OCI-LY7 (cell line): ENCODE data around the gene ANO4. TPM values are rescaled to one million over a fixed set of nuclear protein-coding genes. Genes with fewer than 3 reads are reported as not detected.

Source experiments
- BruUV-seq: library from RNA; stranded (reverse); fragments of 400-500 nt; replicated peaks from 2 replicates; lab custom pipeline; 2021; lab: Mats Ljungman, UMichigan
- CTCF ChIA-PET: fragments of 300-600 bp; sonication (Branson Sonifier 250); formaldehyde crosslinking; loops from one replicate; lab custom pipeline; 2022; ENCODE audit warnings: antibody characterized with exemption; ENCODE audit not compliant: unreplicated experiment; lab: Charles Lee
- POLR2A ChIA-PET: fragments of 300-600 bp; sonication (Branson Sonifier 250); formaldehyde crosslinking; loops from one replicate; lab custom pipeline; 2022; ENCODE audit warnings: antibody characterized with exemption; lab: Charles Lee
- DNase-seq: peaks from one replicate; pipeline ENCODE4 v3.0.0-alpha.2; 2015; ENCODE audit warnings: low spot score
- H2AFZ ChIP-seq: fragments of 200-600 bp; sonication (generic), shearing (Covaris generic); 2 replicates; pipeline ENCODE4 v1.6.1; 2014; ENCODE audit warnings: mild to moderate bottlenecking, antibody characterized with exemption, low read length, moderate library complexity
- H3K27ac ChIP-seq: fragments of 200-600 bp; sonication (generic); 2 replicates; pipeline ENCODE4 v1.5.1; 2014; ENCODE audit warnings: mixed run types, low read depth, mild to moderate bottlenecking, moderate library complexity, low read length, inconsistent platforms; ENCODE audit not compliant: poor library complexity, severe bottlenecking
- H3K36me3 ChIP-seq: fragments of 200-600 bp; sonication (generic); 2 replicates; pipeline ENCODE4 v1.6.1; 2014; ENCODE audit warnings: mild to moderate bottlenecking, antibody characterized with exemption, low read length, moderate library complexity, mixed read lengths; ENCODE audit not compliant: insufficient read depth
- H3K4me1 ChIP-seq: fragments of 200-600 bp; sonication (generic); 2 replicates; pipeline ENCODE4 v1.5.1; 2014; ENCODE audit warnings: mild to moderate bottlenecking, low read length; ENCODE audit not compliant: insufficient read depth, poor library complexity, severe bottlenecking
- H3K4me2 ChIP-seq: fragments of 200-600 bp; sonication (generic); 2 replicates; pipeline ENCODE4 v1.6.1; 2014; ENCODE audit warnings: mild to moderate bottlenecking, low read length
- H3K4me3 ChIP-seq: fragments of 200-600 bp; sonication (generic); 2 replicates; pipeline ENCODE4 v1.5.1; 2014; ENCODE audit warnings: mild to moderate bottlenecking, low read depth, low read length; ENCODE audit not compliant: poor library complexity, severe bottlenecking
- H3K79me2 ChIP-seq: fragments of 200-600 bp; sonication (generic); 2 replicates; pipeline ENCODE4 v1.6.1; 2016; ENCODE audit warnings: low read depth, mild to moderate bottlenecking, low read length, moderate library complexity, mixed read lengths; ENCODE audit not compliant: insufficient read depth
- H3K9me2 ChIP-seq: fragments of 200-600 bp; sonication (generic); 2 replicates; pipeline ENCODE4 v1.6.1; 2016; ENCODE audit warnings: mild to moderate bottlenecking, low read length, mixed read lengths; ENCODE audit not compliant: insufficient read depth
- H3K9me3 ChIP-seq: fragments of 200-600 bp; sonication (generic); 2 replicates; pipeline ENCODE4 v1.6.1; 2014; ENCODE audit warnings: mild to moderate bottlenecking, mixed run types, low read length, mixed read lengths
- H4K20me1 ChIP-seq: fragments of 200-600 bp; sonication (generic); 2 replicates; pipeline ENCODE4 v1.6.1; 2014; ENCODE audit warnings: mild to moderate bottlenecking, antibody characterized with exemption, low read length, moderate library complexity, mixed read lengths; ENCODE audit not compliant: insufficient read depth
- EZH2phosphoT487 ChIP-seq: fragments of 200-600 bp; sonication (generic); IDR thresholded peaks from 2 replicates; pipeline ENCODE4 v1.6.1; 2018; ENCODE audit warnings: low read depth, borderline replicate concordance, mild to moderate bottlenecking, mixed run types, antibody characterized with exemption, low read length, moderate library complexity, mixed read lengths
- intact Hi-C: fragments of 100-400 bp; cut with micrococcal nuclease; formaldehyde crosslinking; loops from one replicate; pipeline ENCODE4 v1.10.0; 2022; ENCODE audit not compliant: unreplicated experiment
- total RNA-seq, 2 experiments: library from RNA; depleted of rRNA in 1 of 2; stranded (reverse); fragments of >200 nt in 1 of 2; shearing (Covaris generic) in 1 of 2; gene quantifications; 2 replicates each; pipeline ENCODE4 v1.2.3, GENCODE V29; 2014 to 2022
- TF ChIP-seq, protein P1 (sequence below): fragments of 200-600 bp; sonication (generic); conservative IDR thresholded peaks from 2 replicates; pipeline ENCODE4 v1.5.1; 2014; ENCODE audit warnings: mild to moderate bottlenecking, antibody characterized with exemption, low read length, moderate library complexity, mixed read lengths

Gene ANO4
- total RNA-seq, 2 experiments from 2014 or later: not detected

DNA sequence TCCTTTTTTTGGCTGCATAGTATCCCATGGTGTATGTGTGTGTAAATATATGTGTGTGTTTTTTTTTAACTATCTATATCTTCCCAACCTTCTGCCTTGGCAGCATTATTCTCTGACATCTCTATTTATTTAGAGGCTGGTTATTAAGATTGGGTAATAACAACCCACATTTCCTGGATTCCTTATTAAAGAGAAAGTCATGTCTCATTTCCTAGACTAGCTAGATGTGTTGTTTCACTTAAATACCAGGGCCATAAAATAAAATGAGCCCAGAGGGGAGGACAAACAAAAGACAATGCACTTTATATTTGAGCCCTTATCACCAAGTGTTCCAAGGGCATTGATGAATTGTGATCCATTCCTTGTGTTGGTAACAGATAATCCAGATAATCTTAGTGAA lies 246.4 kb downstream of the ANO4 start:
- no peaks in the 10 kb centered on the region for H3K9me3 ChIP-seq
- BruUV-seq: no TSS peak
- no peaks in the 10 kb centered on the region for H4K20me1 ChIP-seq
- DNase-seq: no peak
- no peak overlapping the region for H3K4me2 ChIP-seq
- H3K4me3 ChIP-seq: no peak overlapping the region
- H3K79me2 ChIP-seq: no peaks in the 10 kb centered on the region
- H3K9me2 ChIP-seq: no peaks in the 10 kb centered on the region
- H2AFZ ChIP-seq: no peak overlapping the region
- H3K36me3 ChIP-seq: no peaks in the 10 kb centered on the region
- ChIA-PET POLR2A (no interaction called here), CTCF (no interaction called here)
- TF ChIP-seq, protein P1, sequence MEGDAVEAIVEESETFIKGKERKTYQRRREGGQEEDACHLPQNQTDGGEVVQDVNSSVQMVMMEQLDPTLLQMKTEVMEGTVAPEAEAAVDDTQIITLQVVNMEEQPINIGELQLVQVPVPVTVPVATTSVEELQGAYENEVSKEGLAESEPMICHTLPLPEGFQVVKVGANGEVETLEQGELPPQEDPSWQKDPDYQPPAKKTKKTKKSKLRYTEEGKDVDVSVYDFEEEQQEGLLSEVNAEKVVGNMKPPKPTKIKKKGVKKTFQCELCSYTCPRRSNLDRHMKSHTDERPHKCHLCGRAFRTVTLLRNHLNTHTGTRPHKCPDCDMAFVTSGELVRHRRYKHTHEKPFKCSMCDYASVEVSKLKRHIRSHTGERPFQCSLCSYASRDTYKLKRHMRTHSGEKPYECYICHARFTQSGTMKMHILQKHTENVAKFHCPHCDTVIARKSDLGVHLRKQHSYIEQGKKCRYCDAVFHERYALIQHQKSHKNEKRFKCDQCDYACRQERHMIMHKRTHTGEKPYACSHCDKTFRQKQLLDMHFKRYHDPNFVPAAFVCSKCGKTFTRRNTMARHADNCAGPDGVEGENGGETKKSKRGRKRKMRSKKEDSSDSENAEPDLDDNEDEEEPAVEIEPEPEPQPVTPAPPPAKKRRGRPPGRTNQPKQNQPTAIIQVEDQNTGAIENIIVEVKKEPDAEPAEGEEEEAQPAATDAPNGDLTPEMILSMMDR: no peak
- TF ChIP-seq EZH2phosphoT487: no peak
- no peaks in the 10 kb centered on the region for H3K4me1 ChIP-seq
- H3K27ac ChIP-seq: no peak overlapping the region
- intact Hi-C loops: no loop called here

DNA sequence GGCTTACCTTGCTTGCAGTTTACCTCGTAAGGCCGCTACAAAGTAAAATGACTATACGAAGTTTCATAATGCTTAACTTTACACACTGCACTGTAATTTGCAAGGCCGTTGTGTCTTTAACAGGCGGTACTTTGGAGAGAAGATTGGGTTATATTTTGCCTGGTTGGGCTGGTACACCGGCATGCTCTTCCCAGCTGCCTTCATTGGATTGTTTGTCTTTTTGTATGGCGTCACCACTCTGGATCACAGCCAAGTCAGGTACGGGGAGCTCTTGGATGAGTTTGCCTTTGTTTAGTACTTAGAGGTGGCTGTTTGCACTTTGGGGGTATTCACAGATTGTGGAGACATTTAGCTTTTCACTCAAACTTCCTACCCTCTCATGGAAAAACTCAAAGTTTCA lies 247.6 kb downstream of the ANO4 start:
- intact Hi-C loops: no loop called here
- Histone ChIP-seq H3K9me2 (no peaks in the 10 kb centered on the region), H3K27ac (no peak overlapping the region), H4K20me1 (no peaks in the 10 kb centered on the region), H3K4me1 (no peaks in the 10 kb centered on the region), H3K4me2 (no peak overlapping the region), H3K79me2 (no peaks in the 10 kb centered on the region), H3K9me3 (no peaks in the 10 kb centered on the region), H3K36me3 (no peaks in the 10 kb centered on the region), H2AFZ (no peak overlapping the region), H3K4me3 (no peak overlapping the region)
- DNase-seq: no peak
- TF ChIP-seq, protein P1: no peak
- TF ChIP-seq EZH2phosphoT487: no peak
- POLR2A ChIA-PET: no interaction called here
- CTCF ChIA-PET: no interaction called here
- BruUV-seq: no TSS peak

DNA sequence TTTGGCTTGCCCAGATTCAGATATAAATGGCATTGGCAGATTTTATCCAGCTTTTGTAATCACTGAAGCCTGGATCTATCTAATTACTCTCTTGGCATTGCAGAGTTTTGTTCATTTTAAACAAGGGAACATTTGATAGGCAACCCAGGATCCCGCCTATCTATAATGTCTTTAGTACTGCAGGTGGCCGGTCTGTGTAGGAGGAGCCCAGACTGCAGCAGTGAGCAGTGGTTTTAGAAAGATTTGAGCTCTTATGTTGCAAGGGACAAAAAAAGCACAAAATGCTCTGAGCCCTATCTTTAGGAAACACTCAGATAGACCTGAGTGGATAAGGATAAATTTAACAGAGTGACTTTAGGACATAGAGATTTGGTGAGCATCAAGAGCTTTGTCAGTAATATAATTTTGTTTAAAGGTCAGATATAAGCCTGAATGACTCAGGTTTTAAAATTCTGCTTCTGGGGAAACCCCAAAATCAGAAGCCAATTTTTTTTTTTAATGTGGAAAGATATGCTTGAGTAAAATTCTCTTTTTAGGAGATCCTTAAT lies 250.0 kb downstream of the ANO4 start:
- TF ChIP-seq EZH2phosphoT487: no peak
- TF ChIP-seq, protein P1: no peak
- intact Hi-C loops: no loop called here
- no peak for DNase-seq
- CTCF ChIA-PET: no interaction called here
- POLR2A ChIA-PET: interaction anchor here (1.1 kb wide), 1 partner anchor 25 kb away, joined by 3 read pairs; no protein-coding TSS in a partner anchor
- Histone ChIP-seq H4K20me1 (no peaks in the 10 kb centered on the region), H3K79me2 (no peaks in the 10 kb centered on the region), H3K27ac (no peak overlapping the region), H3K9me2 (no peaks in the 10 kb centered on the region), H3K9me3 (no peaks in the 10 kb centered on the region), H3K4me2 (no peak overlapping the region), H3K4me3 (no peak overlapping the region), H3K4me1 (no peaks in the 10 kb centered on the region), H2AFZ (no peak overlapping the region), H3K36me3 (no peaks in the 10 kb centered on the region)
- BruUV-seq: no TSS peak
